Tibial nerve (tissue), 4 donors: ENCODE measurements around the gene ZBTB32. TPM values are rescaled to one million over a fixed set of nuclear protein-coding genes. Genes with fewer than 3 reads are reported as not detected.
A peak's percentile ranks its signal among the peaks of the same experiment; 100 is the strongest.

Experiments
- DNase-seq, 2 donors: peaks; one replicate each; pipeline ENCODE4 v3.0.0-alpha.2; 2019; ENCODE audit warnings: low spot score in 2 of 2
- H3K27ac ChIP-seq, 4 donors: fragments of 200-600 bp; sonication (generic) in 3 of 4; one replicate each; pipeline ENCODE4 v1.5.1; 2017 to 2019; ENCODE audit warnings: mild to moderate bottlenecking in 1 of 4
- H3K27me3 ChIP-seq, 2 donors: fragments of 200-600 bp; sonication (generic) in 1 of 2; one replicate each; pipeline versions ENCODE4 v1.5.1 to v1.6.0; 2017 to 2019
- H3K36me3 ChIP-seq, 3 donors: fragments of 200-600 bp; sonication (generic); one replicate each; pipeline ENCODE4 v1.5.1; 2018 to 2019
- H3K4me1 ChIP-seq, 4 donors: fragments of 200-600 bp; sonication (generic) in 3 of 4; one replicate each; pipeline ENCODE4 v1.5.1; 2017 to 2019
- H3K4me3 ChIP-seq, 4 donors: fragments of 200-600 bp; sonication (generic) in 3 of 4; one replicate each; pipeline ENCODE4 v1.5.1; 2017 to 2019; ENCODE audit warnings: mild to moderate bottlenecking in 1 of 4, moderate library complexity in 1 of 4
- H3K9me3 ChIP-seq, 4 donors: fragments of 200-600 bp; sonication (generic) in 3 of 4; one replicate each; pipeline ENCODE4 v1.5.1; 2017 to 2019
- CTCF ChIP-seq, 5 experiments: fragments of 200-600 bp in 3 of 5; fragments of 450-650 bp in 2 of 5; sonication (generic) in 3 of 5; IDR thresholded peaks; one replicate each; pipeline ENCODE4 v1.5.1; 2016 to 2019; ENCODE audit warnings: antibody characterized with exemption in 5 of 5, mild to moderate bottlenecking in 3 of 5, moderate library complexity in 2 of 5
- EP300 ChIP-seq, 2 donors: sonication (generic); formaldehyde crosslinking; IDR thresholded peaks; one replicate each; pipeline ENCODE4 v1.6.1; 2017; ENCODE audit warnings: antibody characterized with exemption in 2 of 2, mild to moderate bottlenecking in 1 of 2
- POLR2A ChIP-seq, 2 donors: fragments of 450-650 bp; IDR thresholded peaks; one replicate each; pipeline ENCODE4 v1.6.1; 2017; ENCODE audit warnings: antibody characterized with exemption in 2 of 2, mild to moderate bottlenecking in 2 of 2, moderate library complexity in 2 of 2
- WGBS, 2 donors: methylation state at CpG; one replicate each; pipeline ENCODE4 v1.1.5; 2018; 5-methylcytosine and 5-hydroxymethylcytosine counted together
- total RNA-seq, 4 donors: library from RNA; depleted of rRNA; stranded (reverse); fragments of >200 nt; gene quantifications; one replicate each; pipeline ENCODE4 v1.1.0, GENCODE V29; 2016

Gene ZBTB32
- total RNA-seq, 4 donors from 2014 or later = not detected

GRCh38 chr19:35713506-35713850, 9.1 kb downstream of the ZBTB32 start:
- H3K36me3 ChIP-seq = no peaks in the 10 kb centered on the region
- H3K4me3 ChIP-seq = peak overlapping the region in 1 of 4 donors; percentile 21
- TF ChIP-seq POLR2A (IDR thresholded peaks at IDR 0.05) (no peak), EP300 (IDR thresholded peaks at IDR 0.05) (no peak)
- no peak for DNase-seq
- peaks cover 0 to 15% (median 13%) of the 10 kb centered on the region in 4 donors for H3K4me1 ChIP-seq
- H3K9me3 ChIP-seq = no peaks in the 10 kb centered on the region
- 68 to 77% methylated on average over 2 of the region's 2 CpGs for WGBS, 2 donors
- no peaks in the 10 kb centered on the region for H3K27me3 ChIP-seq
- H3K27ac ChIP-seq = no peak overlapping the region

- DNase-seq = no peak
- no peaks in the 10 kb centered on the region for H3K9me3 ChIP-seq
- peaks cover 0 to 20% (median 17%) of the 10 kb centered on the region in 4 donors for H3K4me1 ChIP-seq
- no peak overlapping the region for H3K27ac ChIP-seq
- no peak overlapping the region for H3K4me3 ChIP-seq
- H3K36me3 ChIP-seq = no peaks in the 10 kb centered on the region
- TF ChIP-seq POLR2A (IDR thresholded peaks at IDR 0.05) (no peak), CTCF (IDR thresholded peaks at IDR 0.05) (no peak), EP300 (IDR thresholded peaks at IDR 0.05) (no peak)
- 82 to 84% methylated on average over 10 to 12 of the region's 12 CpGs for WGBS, 2 donors
- H3K27me3 ChIP-seq = no peaks in the 10 kb centered on the region
Observed at GRCh38 chr19:35713904-35714495, 9.6 kb downstream of the ZBTB32 start.

GRCh38 chr19:35714601-35715354, 10.4 kb downstream of the ZBTB32 start:
- no peaks in the 10 kb centered on the region for H3K9me3 ChIP-seq
- 73 to 79% methylated on average over 14 of the region's 14 CpGs for WGBS, 2 donors
- no peak overlapping the region for H3K4me3 ChIP-seq
- no peak for DNase-seq
- peaks cover 0 to 2% (median 0%) of the 10 kb centered on the region in 3 donors for H3K36me3 ChIP-seq
- peaks cover 0 to 28% (median 23%) of the 10 kb centered on the region in 4 donors for H3K4me1 ChIP-seq
- TF ChIP-seq EP300 (IDR thresholded peaks at IDR 0.05) (no peak), CTCF (IDR thresholded peaks at IDR 0.05) (no peak), POLR2A (IDR thresholded peaks at IDR 0.05) (no peak)
- H3K27ac ChIP-seq = no peak overlapping the region
- H3K27me3 ChIP-seq = no peaks in the 10 kb centered on the region

- peaks cover 0 to 34% (median 23%) of the 10 kb centered on the region in 4 donors for H3K4me1 ChIP-seq
- H3K27me3 ChIP-seq = no peaks in the 10 kb centered on the region
- H3K36me3 ChIP-seq = peaks cover 0 to 9% (median 0%) of the 10 kb centered on the region in 3 donors
- peak overlapping the region in 1 of 4 donors; percentile 57 for H3K4me3 ChIP-seq
- TF ChIP-seq CTCF (IDR thresholded peaks at IDR 0.05) (no peak), POLR2A (IDR thresholded peaks at IDR 0.05) (no peak), EP300 (IDR thresholded peaks at IDR 0.05) (no peak)
- 77 to 92% methylated on average over 4 to 6 of the region's 7 CpGs for WGBS, 2 donors
- peak overlapping the region in 2 of 4 donors; percentile 88 to 94 for H3K27ac ChIP-seq
- no peak for DNase-seq
- no peaks in the 10 kb centered on the region for H3K9me3 ChIP-seq
Observed at GRCh38 chr19:35715355-35715809, 11.0 kb downstream of the ZBTB32 start.

GRCh38 chr19:35715981-35716800, 11.8 kb downstream of the ZBTB32 start:
- no peaks in the 10 kb centered on the region for H3K9me3 ChIP-seq
- peak overlapping the region; percentile 88 to 94 (median 90) for H3K27ac ChIP-seq
- TF ChIP-seq POLR2A (IDR thresholded peaks at IDR 0.05) = no peak
- TF ChIP-seq CTCF (IDR thresholded peaks at IDR 0.05) = no peak
- TF ChIP-seq EP300 (IDR thresholded peaks at IDR 0.05) = no peak
- H3K4me1 ChIP-seq = peaks cover 0 to 42% (median 23%) of the 10 kb centered on the region in 4 donors
- WGBS, 2 donors = 4 to 5% methylated on average over 49 to 52 of the region's 52 CpGs
- no peaks in the 10 kb centered on the region for H3K27me3 ChIP-seq
- peaks cover 0 to 17% (median 0%) of the 10 kb centered on the region in 3 donors for H3K36me3 ChIP-seq
- H3K4me3 ChIP-seq = peak overlapping the region; percentile 57 to 95 (median 79)
- no peak for DNase-seq
